Stimulated activated memory B cell treated with anti-CD40 and anti-IgM and Interleukin-4, amounts not matched to agents 10 μg/mL and 1 μg/mL and 100 μg/mL, for 72 hours (primary cell): Measurements from ENCODE around the gene GMDS.

Source experiments
- ATAC-seq: fragments of 150-1000 bp; cut with Tn5 transposase; 2 replicates; pipeline ENCODE4 v1.10.0; 2021
- H3K27ac Mint-ChIP-seq: one replicate; pipeline ENCODE4 v1.8.0; 2022; ENCODE audit warnings: mild to moderate bottlenecking, mixed read lengths
- H3K27me3 Mint-ChIP-seq: one replicate; pipeline ENCODE4 v1.8.0; 2022; ENCODE audit warnings: mixed read lengths
- H3K36me3 Mint-ChIP-seq: one replicate; pipeline ENCODE4 v1.8.0; 2022; ENCODE audit warnings: mixed read lengths
- H3K4me1 Mint-ChIP-seq: one replicate; pipeline ENCODE4 v1.8.0; 2022; ENCODE audit warnings: mixed read lengths
- H3K4me3 Mint-ChIP-seq: one replicate; pipeline ENCODE4 v1.8.0; 2022; ENCODE audit warnings: mild to moderate bottlenecking, moderate library complexity, mixed read lengths
- H3K9me3 Mint-ChIP-seq: one replicate; pipeline ENCODE4 v1.8.0; 2022; ENCODE audit warnings: mixed read lengths

GMDS gene

GRCh38 chr6:1825277-1825676 lies 420.1 kb downstream of the GMDS start:
- Mint-ChIP-seq H3K4me3 (no peak overlapping the region), H3K27me3 (no peaks in the 10 kb centered on the region), H3K9me3 (peaks cover 19% of the 10 kb centered on the region), H3K36me3 (peaks cover 39% of the 10 kb centered on the region), H3K4me1 (peaks cover 16% of the 10 kb centered on the region), H3K27ac (no peak overlapping the region)
- no peak for ATAC-seq

DNA sequence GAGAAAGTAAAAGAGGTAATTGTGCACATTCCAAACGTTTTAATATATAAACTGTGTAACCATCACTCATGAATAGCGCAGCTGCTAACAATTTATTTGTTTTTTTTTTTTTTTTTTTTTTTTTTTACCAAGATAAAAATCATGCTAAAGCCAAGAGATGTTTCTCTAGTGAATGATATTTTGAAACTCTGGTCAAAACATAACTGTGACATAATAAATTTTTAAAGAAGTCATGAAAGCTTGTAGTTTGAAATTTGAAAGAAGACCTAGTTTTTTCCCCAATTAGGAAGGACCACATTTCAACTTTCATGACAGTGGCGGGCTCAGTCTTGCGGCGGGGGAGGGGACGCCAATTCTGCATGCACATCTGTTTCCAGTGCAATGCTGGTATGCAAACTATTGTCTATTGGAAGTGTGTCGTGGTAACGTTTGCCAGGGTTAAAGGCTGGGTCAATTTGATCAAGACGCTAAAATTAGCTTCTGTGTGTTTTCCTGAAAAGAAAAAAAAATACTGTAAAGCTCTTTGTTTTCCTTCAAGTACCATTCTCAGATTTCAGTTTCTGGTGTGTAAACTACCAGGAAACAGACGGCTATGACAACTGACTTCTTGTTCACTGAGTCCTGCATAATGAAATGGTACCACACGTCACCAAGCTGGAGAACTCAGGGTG lies 423.8 kb downstream of the GMDS start:
- Mint-ChIP-seq H3K27ac (no peak overlapping the region), H3K9me3 (no peaks in the 10 kb centered on the region), H3K4me3 (no peak overlapping the region), H3K4me1 (peaks cover 16% of the 10 kb centered on the region), H3K36me3 (peaks cover 10% of the 10 kb centered on the region), H3K27me3 (no peaks in the 10 kb centered on the region)
- no peak for ATAC-seq

- no peaks in the 10 kb centered on the region for H3K9me3 Mint-ChIP-seq
- H3K4me3 Mint-ChIP-seq, result no peak overlapping the region
- ATAC-seq, result no peak
- H3K27me3 Mint-ChIP-seq, result no peaks in the 10 kb centered on the region
- H3K27ac Mint-ChIP-seq, result no peak overlapping the region
- H3K36me3 Mint-ChIP-seq, result peaks cover 10% of the 10 kb centered on the region
- H3K4me1 Mint-ChIP-seq, result peaks cover 16% of the 10 kb centered on the region
Observed at GRCh38 chr6:1821164-1821512, 424.3 kb downstream of the GMDS start.

- no peak for ATAC-seq
- H3K27ac Mint-ChIP-seq, result no peak overlapping the region
- H3K36me3 Mint-ChIP-seq, result peaks cover 10% of the 10 kb centered on the region
- no peaks in the 10 kb centered on the region for H3K9me3 Mint-ChIP-seq
- peaks cover 13% of the 10 kb centered on the region for H3K4me1 Mint-ChIP-seq
- no peak overlapping the region for H3K4me3 Mint-ChIP-seq
- H3K27me3 Mint-ChIP-seq, result no peaks in the 10 kb centered on the region
Observed at GRCh38 chr6:1820714-1821113, 424.7 kb downstream of the GMDS start.

DNA sequence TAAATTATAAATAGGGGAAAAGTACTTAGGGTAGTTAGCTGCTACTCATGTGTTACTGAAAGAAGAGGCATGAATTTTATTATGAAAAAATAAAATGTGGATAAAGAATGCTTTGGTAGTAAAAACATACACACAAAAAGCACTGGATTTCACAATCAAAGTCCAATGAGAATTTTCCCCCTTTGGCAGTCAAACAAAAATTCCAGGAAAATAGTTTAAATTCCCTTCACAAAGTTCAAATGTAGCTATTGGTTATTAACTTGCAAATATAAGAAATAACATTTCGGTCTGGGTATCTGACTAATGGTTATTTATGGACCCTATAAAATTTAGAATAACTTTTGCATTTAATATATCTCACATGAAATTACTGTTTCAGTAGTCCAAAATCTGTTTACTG lies 425.2 kb downstream of the GMDS start:
- Mint-ChIP-seq H3K9me3 (no peaks in the 10 kb centered on the region), H3K27me3 (no peaks in the 10 kb centered on the region), H3K27ac (no peak overlapping the region), H3K4me1 (peaks cover 8% of the 10 kb centered on the region), H3K36me3 (peaks cover 10% of the 10 kb centered on the region), H3K4me3 (no peak overlapping the region)
- ATAC-seq, result no peak

DNA sequence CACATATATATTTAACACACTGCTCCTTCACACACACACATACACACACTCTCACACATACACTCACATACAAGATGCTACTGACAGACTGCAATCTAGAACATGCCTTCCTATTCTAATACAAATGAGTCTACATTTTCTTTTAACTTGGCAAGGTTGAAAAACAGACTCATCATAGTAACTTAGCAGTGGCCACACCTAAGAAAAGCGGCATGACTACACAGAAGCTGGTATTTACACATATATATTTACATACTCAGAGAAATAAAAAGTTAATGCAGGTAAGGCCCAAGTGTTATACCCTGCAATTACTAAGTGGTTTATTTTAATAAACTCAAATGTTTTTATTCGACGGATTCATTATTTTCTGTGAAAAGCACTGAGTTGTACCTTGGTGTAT lies 426.4 kb downstream of the GMDS start:
- Mint-ChIP-seq H3K4me1 (peaks cover 2% of the 10 kb centered on the region), H3K4me3 (no peak overlapping the region), H3K36me3 (peaks cover 4% of the 10 kb centered on the region), H3K27ac (no peak overlapping the region), H3K9me3 (no peaks in the 10 kb centered on the region), H3K27me3 (no peaks in the 10 kb centered on the region)
- no peak for ATAC-seq

- H3K9me3 Mint-ChIP-seq, result no peaks in the 10 kb centered on the region
- no peaks in the 10 kb centered on the region for H3K27me3 Mint-ChIP-seq
- H3K36me3 Mint-ChIP-seq, result peaks cover 2% of the 10 kb centered on the region
- no peak overlapping the region for H3K27ac Mint-ChIP-seq
- ATAC-seq, result no peak
- no peak overlapping the region for H3K4me3 Mint-ChIP-seq
- peaks cover 2% of the 10 kb centered on the region for H3K4me1 Mint-ChIP-seq
Observed at GRCh38 chr6:1817033-1817761, 428.2 kb downstream of the GMDS start.

DNA sequence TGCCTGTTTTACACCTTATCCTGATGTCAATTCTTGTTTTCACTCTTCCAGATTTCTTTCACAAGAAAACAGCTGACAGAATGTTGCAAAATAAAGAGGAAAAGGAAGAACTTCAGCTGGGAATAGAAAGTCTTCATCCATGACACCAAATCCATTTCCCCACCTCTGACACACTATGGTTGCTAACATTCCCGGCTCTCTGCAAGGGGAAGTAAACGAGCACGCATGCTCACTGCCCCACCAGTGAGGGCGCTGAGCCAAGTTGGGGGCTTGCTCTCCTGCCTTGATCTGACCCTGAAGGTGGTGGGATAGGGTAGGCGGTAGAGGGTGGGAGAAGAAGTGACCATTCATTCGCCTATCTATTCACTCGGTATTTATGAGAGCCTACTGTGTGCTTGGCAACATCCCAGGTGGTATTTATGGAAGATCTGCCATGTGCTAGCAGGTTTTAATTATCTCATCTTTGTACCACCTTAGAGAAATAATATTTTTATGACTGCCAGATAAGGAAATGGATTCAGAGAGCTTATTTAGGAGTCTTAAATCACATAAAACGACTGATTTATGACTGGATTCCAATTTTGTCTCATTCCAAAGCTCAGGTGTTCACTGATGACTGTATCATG lies 429.5 kb downstream of the GMDS start:
- no peak overlapping the region for H3K4me3 Mint-ChIP-seq
- no peaks in the 10 kb centered on the region for H3K9me3 Mint-ChIP-seq
- peaks cover 7% of the 10 kb centered on the region for H3K4me1 Mint-ChIP-seq
- no peaks in the 10 kb centered on the region for H3K27me3 Mint-ChIP-seq
- H3K27ac Mint-ChIP-seq, result no peak overlapping the region
- ATAC-seq, result no peak
- H3K36me3 Mint-ChIP-seq, result peaks cover 6% of the 10 kb centered on the region

DNA sequence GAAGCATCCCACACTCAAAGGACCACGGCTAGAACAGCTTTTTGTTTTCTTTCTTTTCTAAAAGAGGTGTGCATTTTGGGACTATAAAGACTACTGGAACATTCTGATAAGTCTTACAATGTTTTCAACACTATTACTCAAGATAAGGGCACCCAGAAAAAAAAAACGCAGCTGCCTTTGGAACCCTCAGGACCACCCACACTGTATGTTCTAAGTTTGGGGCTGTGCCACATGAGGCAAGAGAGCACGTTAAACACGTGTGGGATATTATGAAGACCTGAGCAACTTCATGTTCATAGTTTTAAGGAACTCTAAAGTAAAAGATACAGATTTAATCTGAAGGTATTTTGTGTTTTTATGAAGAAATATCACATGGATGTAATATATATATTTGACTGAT lies 431.1 kb downstream of the GMDS start:
- no peaks in the 10 kb centered on the region for H3K27me3 Mint-ChIP-seq
- H3K9me3 Mint-ChIP-seq, result no peaks in the 10 kb centered on the region
- peaks cover 7% of the 10 kb centered on the region for H3K4me1 Mint-ChIP-seq
- H3K36me3 Mint-ChIP-seq, result peaks cover 6% of the 10 kb centered on the region
- no peak for ATAC-seq
- H3K27ac Mint-ChIP-seq, result no peak overlapping the region
- H3K4me3 Mint-ChIP-seq, result no peak overlapping the region

DNA sequence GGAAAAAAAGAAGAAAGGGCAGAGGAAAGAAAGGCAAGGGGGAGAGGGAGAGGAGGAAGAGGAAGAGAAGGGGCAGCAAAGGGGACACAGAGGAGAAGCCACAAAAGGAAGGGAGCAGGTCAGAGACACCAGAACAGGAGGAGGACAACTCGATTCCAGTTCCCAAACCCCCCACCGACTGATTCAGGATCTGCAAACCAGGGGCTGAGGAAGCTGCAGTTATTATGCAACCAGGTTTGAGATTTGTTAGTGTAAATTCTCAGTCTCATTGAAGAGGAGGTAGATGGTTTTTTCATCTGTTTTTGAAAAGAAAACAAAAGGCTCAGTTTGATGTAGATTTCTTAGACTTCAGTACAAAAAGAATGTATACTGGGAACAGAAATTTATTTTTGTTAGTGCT lies 432.9 kb downstream of the GMDS start:
- peaks cover 6% of the 10 kb centered on the region for H3K36me3 Mint-ChIP-seq
- no peaks in the 10 kb centered on the region for H3K9me3 Mint-ChIP-seq
- no peaks in the 10 kb centered on the region for H3K27me3 Mint-ChIP-seq
- H3K4me1 Mint-ChIP-seq, result peaks cover 7% of the 10 kb centered on the region
- ATAC-seq, result no peak
- no peak overlapping the region for H3K4me3 Mint-ChIP-seq
- no peak overlapping the region for H3K27ac Mint-ChIP-seq

- H3K27ac Mint-ChIP-seq, result no peak overlapping the region
- H3K9me3 Mint-ChIP-seq, result no peaks in the 10 kb centered on the region
- peaks cover 7% of the 10 kb centered on the region for H3K4me1 Mint-ChIP-seq
- no peak for ATAC-seq
- peaks cover 6% of the 10 kb centered on the region for H3K36me3 Mint-ChIP-seq
- H3K27me3 Mint-ChIP-seq, result no peaks in the 10 kb centered on the region
- no peak overlapping the region for H3K4me3 Mint-ChIP-seq
Observed at GRCh38 chr6:1812034-1812433, 433.4 kb downstream of the GMDS start.

GRCh38 chr6:1810880-1811279 lies 434.5 kb downstream of the GMDS start:
- no peak for ATAC-seq
- Mint-ChIP-seq H3K9me3 (no peaks in the 10 kb centered on the region), H3K4me3 (no peak overlapping the region), H3K36me3 (peaks cover 6% of the 10 kb centered on the region), H3K4me1 (peaks cover 7% of the 10 kb centered on the region), H3K27me3 (no peaks in the 10 kb centered on the region), H3K27ac (no peak overlapping the region)

DNA sequence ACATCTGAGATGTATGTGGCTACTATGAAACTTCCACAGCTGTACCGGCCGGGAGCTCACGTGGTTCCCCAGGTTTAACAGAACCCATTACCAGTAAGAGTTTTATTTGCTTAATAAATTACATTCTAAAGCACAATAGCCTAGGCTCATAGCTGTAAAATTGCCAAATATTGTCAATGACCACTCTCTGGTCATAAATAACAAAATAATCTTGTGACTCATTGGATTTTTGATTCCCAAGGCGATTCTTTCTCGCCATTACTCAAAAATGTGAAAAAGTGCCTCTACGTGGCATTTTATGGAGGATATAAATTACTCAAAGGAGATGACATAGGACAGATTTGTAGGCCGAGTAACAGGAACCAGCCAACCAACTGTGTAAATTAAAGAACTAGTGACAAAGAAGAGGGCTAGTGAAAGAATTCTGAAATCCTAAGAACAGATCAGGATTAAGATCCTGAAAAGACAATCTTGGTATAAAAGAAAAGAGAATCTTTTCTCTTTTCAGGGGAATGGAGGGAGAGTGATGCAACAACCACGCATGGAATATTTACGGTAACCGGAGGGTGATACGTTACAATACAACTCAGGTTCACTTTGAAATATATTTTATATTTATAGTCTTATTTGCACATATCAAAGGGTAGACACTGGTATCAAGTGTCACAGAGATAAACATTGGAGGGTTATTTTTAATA lies 436.0 kb downstream of the GMDS start:
- H3K4me1 Mint-ChIP-seq, result peaks cover 7% of the 10 kb centered on the region
- H3K27ac Mint-ChIP-seq, result no peak overlapping the region
- no peak for ATAC-seq
- H3K9me3 Mint-ChIP-seq, result no peaks in the 10 kb centered on the region
- peaks cover 6% of the 10 kb centered on the region for H3K36me3 Mint-ChIP-seq
- no peaks in the 10 kb centered on the region for H3K27me3 Mint-ChIP-seq
- H3K4me3 Mint-ChIP-seq, result no peak overlapping the region

- H3K4me1 Mint-ChIP-seq, result peaks cover 2% of the 10 kb centered on the region
- H3K4me3 Mint-ChIP-seq, result no peak overlapping the region
- H3K36me3 Mint-ChIP-seq, result peaks cover 1% of the 10 kb centered on the region
- H3K9me3 Mint-ChIP-seq, result no peaks in the 10 kb centered on the region
- H3K27ac Mint-ChIP-seq, result no peak overlapping the region
- ATAC-seq, result no peak
- no peaks in the 10 kb centered on the region for H3K27me3 Mint-ChIP-seq
Observed at GRCh38 chr6:1806935-1807334, 438.5 kb downstream of the GMDS start.

DNA sequence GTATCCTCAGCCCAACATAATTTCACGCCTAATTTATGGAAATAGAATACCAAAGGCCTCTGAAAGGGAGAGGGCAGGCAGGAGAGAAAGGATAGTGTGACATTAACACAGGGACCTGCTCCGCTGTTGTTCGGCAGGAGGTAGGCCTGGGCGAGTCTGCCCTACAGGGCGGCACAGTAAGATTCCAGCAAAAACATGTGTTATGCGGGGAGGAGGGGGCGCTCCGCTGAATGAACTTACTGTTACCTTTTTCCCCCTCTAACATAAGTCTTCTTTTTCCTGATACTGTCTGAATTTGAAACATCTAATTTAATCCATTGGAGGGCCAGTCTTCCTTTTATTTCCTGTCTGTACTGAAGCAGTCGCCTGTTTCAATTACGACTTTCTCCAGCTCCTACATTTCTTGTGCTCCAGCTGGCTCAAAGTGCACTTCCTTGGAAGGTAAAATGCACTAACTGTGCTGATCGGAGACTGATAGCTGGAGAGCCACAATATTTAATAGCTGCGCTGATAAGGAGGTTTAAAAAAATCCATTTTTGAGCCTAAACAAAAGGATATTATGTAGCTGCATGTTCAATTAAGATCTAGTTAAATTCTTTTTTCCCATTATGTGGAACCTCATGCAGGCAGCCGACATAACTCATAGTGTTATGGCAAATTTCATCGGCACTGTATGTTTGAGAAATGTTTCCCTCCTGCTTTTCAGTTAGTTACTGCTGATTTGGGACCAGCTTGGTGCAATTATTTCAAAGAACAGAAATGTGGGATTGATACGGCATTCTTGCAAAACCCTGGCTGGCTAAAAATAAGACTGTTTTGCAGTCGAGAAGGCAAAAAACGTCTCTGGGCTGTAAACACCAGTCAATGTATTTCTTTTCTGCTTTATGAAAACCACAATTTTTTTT lies 442.7 kb downstream of the GMDS start:
- no peaks in the 10 kb centered on the region for H3K27me3 Mint-ChIP-seq
- no peak for ATAC-seq
- no peaks in the 10 kb centered on the region for H3K4me1 Mint-ChIP-seq
- H3K9me3 Mint-ChIP-seq, result no peaks in the 10 kb centered on the region
- H3K4me3 Mint-ChIP-seq, result no peak overlapping the region
- H3K36me3 Mint-ChIP-seq, result no peaks in the 10 kb centered on the region
- H3K27ac Mint-ChIP-seq, result no peak overlapping the region
